ENCODE data around the gene PPP2R2C.

Gene PPP2R2C

GRCh38 chr4:6345866-6346265 is 126.5 kb downstream of the PPP2R2C start:
- FAIRE-seq: no peak
- DNase-seq (ENCODE audit: insufficient read length, low spot score): no peak
- TF ChIP-seq CTCF (IDR thresholded peaks at IDR 0.05; ENCODE audit: insufficient read depth, missing control alignments): no peak

- no peak for TF ChIP-seq CTCF (IDR thresholded peaks at IDR 0.05; ENCODE audit: insufficient read depth, missing control alignments)
- FAIRE-seq (no peak), DNase-seq (ENCODE audit: insufficient read length, low spot score) (no peak)
Observed at GRCh38 chr4:6345096-6345830, 127.2 kb downstream of the PPP2R2C start.

DNA sequence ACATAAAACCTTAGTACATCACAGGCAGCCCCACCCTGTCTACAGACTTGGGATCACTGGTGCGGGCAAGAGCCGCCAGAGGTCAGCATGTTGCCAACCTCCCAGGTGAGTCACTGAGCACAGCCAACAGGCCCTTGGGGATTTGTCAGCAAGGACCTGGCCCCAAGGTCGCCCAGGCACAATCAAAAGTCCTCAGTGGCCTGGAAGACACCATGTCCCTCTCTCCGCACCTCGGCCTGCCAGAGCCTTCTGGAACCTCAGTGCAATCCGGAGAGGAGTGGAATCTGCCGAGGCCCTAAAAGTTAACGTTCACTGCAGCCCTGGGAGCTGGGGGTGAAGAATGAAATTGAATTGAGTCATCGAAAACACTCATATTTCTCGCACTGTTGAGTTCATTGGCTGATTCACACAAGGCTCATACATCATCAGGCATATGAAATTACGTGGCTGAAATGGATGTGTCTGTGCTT is 128.4 kb downstream of the PPP2R2C start:
- DNase-seq (ENCODE audit: insufficient read length, low spot score): no peak

DNA sequence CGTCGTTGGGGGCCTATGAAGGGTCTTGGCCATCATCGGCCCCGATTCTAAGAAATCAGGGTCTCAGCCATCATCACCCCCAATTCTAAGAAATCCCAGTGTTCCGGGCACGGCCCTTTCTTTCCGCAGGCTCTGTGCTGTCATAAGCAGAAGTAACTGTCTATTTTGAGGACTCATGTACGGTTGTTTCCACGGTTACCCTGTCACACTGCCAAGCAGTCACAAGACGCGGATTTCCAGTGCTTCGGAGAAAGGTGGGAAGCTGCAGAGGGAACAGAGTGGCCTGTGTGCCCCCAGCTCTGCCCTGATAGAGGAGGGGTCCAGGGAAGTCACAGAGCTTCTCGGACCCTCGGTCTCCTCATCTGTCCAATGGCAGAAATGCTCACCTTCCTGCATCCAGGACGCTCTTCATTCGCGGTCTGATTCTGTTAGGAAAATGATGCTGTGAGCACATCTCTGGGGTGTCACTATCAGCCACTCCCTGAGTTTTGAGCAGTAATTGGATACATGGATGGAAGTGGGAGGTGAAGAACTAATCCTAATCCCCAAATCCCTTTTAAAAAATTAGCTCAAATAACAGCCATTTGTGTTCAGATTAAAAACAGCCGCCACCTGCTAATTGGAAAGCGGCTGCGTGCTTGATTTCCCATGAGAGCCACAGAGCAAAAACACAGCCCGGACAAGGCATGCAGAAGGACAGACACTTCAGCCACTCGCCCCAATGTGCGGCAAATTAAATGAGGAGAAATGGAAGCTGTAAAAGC is 129.7 kb downstream of the PPP2R2C start:
- peak; percentile 58 for FAIRE-seq
- DNase-seq (ENCODE audit: insufficient read length, low spot score): peak; percentile 60

More for the DNA sequence above, 128.4 kb downstream of the PPP2R2C start:
- no peak for FAIRE-seq
- no peak for TF ChIP-seq CTCF (IDR thresholded peaks at IDR 0.05; ENCODE audit: insufficient read depth, missing control alignments)

GRCh38 chr4:6341696-6342095 is 130.7 kb downstream of the PPP2R2C start:
- FAIRE-seq: no peak
- no peak for DNase-seq (ENCODE audit: insufficient read length, low spot score)
- TF ChIP-seq CTCF (IDR thresholded peaks at IDR 0.05; ENCODE audit: insufficient read depth, missing control alignments): no peak

More for the DNA sequence above, 129.7 kb downstream of the PPP2R2C start:
- TF ChIP-seq CTCF (IDR thresholded peaks at IDR 0.05; ENCODE audit: insufficient read depth, missing control alignments): no peak

GRCh38 chr4:6340446-6341015 is 131.9 kb downstream of the PPP2R2C start:
- no peak for TF ChIP-seq CTCF (IDR thresholded peaks at IDR 0.05; ENCODE audit: insufficient read depth, missing control alignments)
- no peak for DNase-seq (ENCODE audit: insufficient read length, low spot score)
- no peak for FAIRE-seq

Measured in D721Med (cell line).